Choroid plexus epithelial cell (primary cell): ENCODE data around the gene OR1F1.
A peak's percentile ranks its signal among the peaks of the same experiment; 100 is the strongest.

Experiments used
- DNase-seq: peaks from one replicate; pipeline ENCODE4 v3.0.0-alpha.2; 2010; ENCODE audit warnings: low read depth
- H3K4me3 ChIP-seq: 2 replicates; pipeline ENCODE4 v1.5.1; 2011; ENCODE audit warnings: low read depth, mild to moderate bottlenecking, control low read depth, low read length, moderate library complexity
- CTCF ChIP-seq: conservative IDR thresholded peaks from 2 replicates; pipeline ENCODE4 v1.5.1; 2011; ENCODE audit warnings: low read depth, mild to moderate bottlenecking, control low read depth, inconsistent platforms, low read length, moderate library complexity

Gene OR1F1

GRCh38 chr16:3186946-3187690 is 886 bp upstream of the OR1F1 start:
- no peak for DNase-seq
- no peak for TF ChIP-seq CTCF
- no peak overlapping the region for H3K4me3 ChIP-seq

- H3K4me3 ChIP-seq = peak overlapping the region; percentile 55
- no peak for TF ChIP-seq CTCF
- DNase-seq = no peak
Observed at GRCh38 chr16:3188675-3188924, 596 bp downstream of the OR1F1 start.

DNA sequence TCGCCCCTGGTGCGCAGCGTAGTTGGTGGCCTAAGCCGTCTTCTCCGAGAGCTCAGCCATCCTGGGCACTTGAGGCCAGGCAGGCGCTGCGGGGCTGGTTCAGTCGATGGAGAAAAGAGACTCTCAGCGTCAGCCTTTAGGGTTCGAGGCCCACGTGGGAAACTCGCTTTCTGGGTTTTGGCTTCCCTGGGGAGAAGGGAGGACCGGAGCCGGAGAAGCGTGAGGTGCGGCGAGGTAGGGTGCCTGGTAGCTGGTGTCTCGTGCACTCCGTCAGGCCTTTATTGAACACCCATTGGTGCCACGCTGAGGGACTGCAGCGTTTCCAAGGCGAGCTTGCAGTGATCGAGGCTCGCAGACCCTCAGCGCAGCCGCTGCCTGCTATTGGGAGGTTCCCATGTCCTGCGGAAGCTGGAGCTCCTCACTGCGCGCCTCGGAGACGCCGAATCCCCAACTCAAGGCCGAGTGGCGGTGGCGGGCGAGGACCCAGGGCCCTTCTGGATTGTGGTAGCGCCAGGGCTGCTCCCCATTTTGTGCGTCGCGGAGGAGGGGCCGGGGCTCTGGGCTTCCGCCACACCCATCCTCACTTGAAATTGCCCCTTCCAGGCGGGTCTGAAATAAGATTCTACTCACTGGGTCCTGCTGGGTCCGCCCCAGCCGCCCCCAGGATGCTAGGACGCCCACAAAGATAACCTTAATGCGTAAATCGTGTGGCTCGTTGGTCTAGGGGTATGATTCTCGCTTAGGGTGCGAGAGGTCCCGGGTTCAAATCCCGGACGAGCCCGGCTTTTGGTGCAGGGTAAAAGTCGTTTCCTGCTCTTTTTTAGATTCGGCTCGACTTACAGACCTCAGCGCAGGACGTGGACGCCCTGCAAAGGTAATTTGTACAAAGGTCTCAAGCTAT is 1.2 kb downstream of the OR1F1 start:
- DNase-seq = peak; percentile 58
- H3K4me3 ChIP-seq = peak overlapping the region; percentile 55

DNA sequence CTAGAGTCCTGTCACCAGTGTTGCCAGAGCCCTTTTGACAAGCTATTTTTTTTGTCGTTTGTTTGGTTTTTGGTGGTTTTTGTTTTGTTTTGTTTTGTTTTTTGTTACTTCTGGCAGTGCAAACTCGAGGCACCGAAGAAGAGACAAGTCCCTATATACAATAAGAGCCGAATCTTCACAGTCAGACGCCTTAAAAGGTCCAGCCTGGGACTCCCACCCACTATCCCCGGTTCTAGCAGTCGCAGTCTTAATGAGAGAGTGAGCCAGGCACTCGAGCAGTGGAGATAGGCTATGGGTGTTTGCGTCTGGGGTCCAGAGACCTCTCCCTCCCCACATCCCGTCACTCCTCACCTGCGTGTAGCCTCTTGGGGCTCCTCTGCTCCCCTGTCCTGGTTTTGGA is 1.9 kb downstream of the OR1F1 start:
- H3K4me3 ChIP-seq = no peak overlapping the region
- no peak for TF ChIP-seq CTCF
- no peak for DNase-seq

More for the DNA sequence above, 1.2 kb downstream of the OR1F1 start:
- TF ChIP-seq CTCF = no peak

GRCh38 chr16:3190949-3191353 is 2.9 kb downstream of the OR1F1 start:
- no peak overlapping the region for H3K4me3 ChIP-seq
- TF ChIP-seq CTCF = no peak
- no peak for DNase-seq

GRCh38 chr16:3192476-3193019 is 4.5 kb downstream of the OR1F1 start:
- no peak for DNase-seq
- no peak for TF ChIP-seq CTCF
- no peak overlapping the region for H3K4me3 ChIP-seq
